K562 (cell line): ENCODE measurements around the gene SLC52A1. TPM values are rescaled to one million over a fixed set of nuclear protein-coding genes. Genes with fewer than 3 reads are reported as not detected.

ENCODE experiments used
- CHD1 ChIP-seq: fragments of 200-600 bp; sonication (generic); IDR thresholded peaks from one replicate; pipeline ENCODE4 v1.6.1; 2012; ENCODE audit warnings: mild to moderate bottlenecking, moderate library complexity, low read length, inconsistent platforms
- DACH1 ChIP-seq: fragments of 450-650 bp; IDR thresholded peaks from 2 replicates; pipeline ENCODE4 v1.6.1; 2018; ENCODE audit not compliant: partially characterized antibody
- DNMT1 ChIP-seq: fragments of 450-650 bp; IDR thresholded peaks from 2 replicates; pipeline ENCODE4 v1.6.1; 2016; ENCODE audit warnings: antibody characterized with exemption, mild to moderate bottlenecking
- JUND ChIP-seq, 2 experiments: IDR thresholded peaks; 2 replicates in 1 of 2; 3 replicates in 1 of 2; pipeline ENCODE4 v1.6.1; 2011; ENCODE audit warnings: borderline replicate concordance in 2 of 2, low read depth in 2 of 2, low read length in 2 of 2, improper control_type of control experiment in 1 of 2, missing biosample characterization in 1 of 2, missing genetic modification characterization in 1 of 2, missing genetic modification reagents in 1 of 2
- KLF6 ChIP-seq: fragments of 250-450 bp; sonication (Bioruptor Pico); IDR thresholded peaks from 2 replicates; pipeline ENCODE4 v1.4.0; 2020; ENCODE audit warnings: mild to moderate bottlenecking, moderate library complexity, borderline replicate concordance
- NR4A1 ChIP-seq, 2 experiments: fragments of 250-450 bp in 1 of 2; fragments of 450-650 bp in 1 of 2; sonication (Bioruptor Pico) in 1 of 2; IDR thresholded peaks; 2 replicates each; pipeline versions ENCODE4 v1.4.0 to v1.6.1; 2016 to 2020; ENCODE audit warnings: mild to moderate bottlenecking in 2 of 2, missing compliant biosample characterization in 1 of 2, missing genetic modification characterization in 1 of 2, moderate library complexity in 1 of 2
- SP2 ChIP-seq: IDR thresholded peaks from 2 replicates; pipeline ENCODE4 v1.6.1; 2011; ENCODE audit warnings: mild to moderate bottlenecking, low read depth, low read length, moderate library complexity; ENCODE audit not compliant: poor library complexity, severe bottlenecking; ENCODE audit errors: extremely low read depth
- THRAP3 ChIP-seq: fragments of 450-650 bp; IDR thresholded peaks from 2 replicates; pipeline ENCODE4 v1.6.1; 2016; ENCODE audit warnings: mild to moderate bottlenecking, inconsistent platforms, borderline replicate concordance
- ZZZ3 ChIP-seq: fragments of 450-650 bp; IDR thresholded peaks from 2 replicates; pipeline ENCODE4 v1.6.1; 2016; ENCODE audit warnings: antibody characterized with exemption, mild to moderate bottlenecking, moderate library complexity
- polyA plus RNA-seq, 8 experiments: library from polyadenylated mRNA; depleted of rRNA in 4 of 8; stranded (reverse) in 5 of 8; unstranded in 3 of 8; fragments of >200 nt; fragmentation: Nextera tagmentation in 2 of 8; fragmentation: Illumina TruSeq in 1 of 8; extraction: Ambion mirVana in 2 of 8; extraction: Trizol in 1 of 8; gene quantifications; 2 replicates each; pipeline versions ENCODE4 v1.2.1 to v1.2.3, GENCODE V29; 2011 to 2014; ENCODE audit warnings: inconsistent platforms in 1 of 8, missing spikeins in 1 of 8
- total RNA-seq, 7 experiments: library from RNA; depleted of rRNA in 6 of 7; stranded (reverse); fragments of >200 nt in 6 of 7; fragmentation: Illumina TruSeq in 2 of 7; extraction: Trizol in 2 of 7; gene quantifications; 2 replicates each; pipeline versions ENCODE4 v1.2.1 to v1.2.3, GENCODE V29; 2011 to 2021; ENCODE audit warnings: low replicate concordance in 1 of 7
- TF ChIP-seq, protein P1 (sequence below): sonication (generic); formaldehyde crosslinking; IDR thresholded peaks from 2 replicates; pipeline ENCODE4 v1.8.1; 2023; ENCODE audit warnings: mild to moderate bottlenecking, missing genetic modification reagents, moderate library complexity
- TF ChIP-seq, protein P2 (sequence below): fragments of 150-350 bp; conservative IDR thresholded peaks from 2 replicates; pipeline ENCODE4 v1.6.1; 2014; ENCODE audit warnings: low read length
- TF ChIP-seq, protein P3 (sequence below): fragments of 250-450 bp; sonication (Bioruptor Pico); IDR thresholded peaks from 2 replicates; pipeline ENCODE4 v1.8.0; 2022; ENCODE audit warnings: inconsistent platforms, mild to moderate bottlenecking, moderate library complexity, borderline replicate concordance
- TF ChIP-seq, protein P4 (sequence below): IDR thresholded peaks from 2 replicates; pipeline ENCODE4 v1.6.1; 2011; ENCODE audit warnings: borderline replicate concordance, low read depth, mild to moderate bottlenecking, moderate library complexity, low read length; ENCODE audit not compliant: insufficient read depth, poor library complexity, severe bottlenecking
- TF ChIP-seq, protein P5 (sequence below), 3 experiments: IDR thresholded peaks in 2 of 3; conservative IDR thresholded peaks in 1 of 3; 2 replicates each; pipeline ENCODE4 v1.5.1; 2011 to 2012; ENCODE audit warnings: low read length in 3 of 3, mild to moderate bottlenecking in 3 of 3, control low read depth in 2 of 3, improper control_type of control experiment in 1 of 3, inconsistent platforms in 1 of 3, low read depth in 1 of 3, mixed read lengths in 1 of 3, moderate library complexity in 1 of 3; ENCODE audit not compliant: insufficient read depth in 2 of 3

Gene SLC52A1
- total and polyA plus RNA-seq, 9 of the 15 experiments (the other 6 are each of a cell fraction or from before 2014, with no cell fraction given) = 0.04 TPM; not detected in 8

DNA sequence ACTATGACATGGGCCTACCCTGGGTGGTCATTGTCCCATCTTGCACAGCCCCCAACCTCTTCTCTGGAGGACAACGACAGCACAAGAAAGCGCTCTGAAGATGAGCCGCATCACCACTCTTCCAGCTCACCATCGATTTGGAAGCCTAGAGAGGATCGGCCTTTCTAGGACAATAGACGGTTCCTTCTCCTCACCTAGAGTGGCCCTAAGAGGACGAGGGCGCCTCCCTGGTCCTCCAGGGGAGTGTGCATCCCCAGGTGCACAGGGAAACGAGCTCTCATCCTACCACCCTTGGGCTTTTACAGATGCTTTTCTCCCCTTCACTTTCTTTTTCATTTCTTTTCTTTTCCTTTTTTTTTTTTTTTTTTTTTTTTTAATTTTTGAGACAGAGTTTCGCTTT lies 20.3 kb upstream of the SLC52A1 start (continued):
- TF ChIP-seq, protein P1, sequence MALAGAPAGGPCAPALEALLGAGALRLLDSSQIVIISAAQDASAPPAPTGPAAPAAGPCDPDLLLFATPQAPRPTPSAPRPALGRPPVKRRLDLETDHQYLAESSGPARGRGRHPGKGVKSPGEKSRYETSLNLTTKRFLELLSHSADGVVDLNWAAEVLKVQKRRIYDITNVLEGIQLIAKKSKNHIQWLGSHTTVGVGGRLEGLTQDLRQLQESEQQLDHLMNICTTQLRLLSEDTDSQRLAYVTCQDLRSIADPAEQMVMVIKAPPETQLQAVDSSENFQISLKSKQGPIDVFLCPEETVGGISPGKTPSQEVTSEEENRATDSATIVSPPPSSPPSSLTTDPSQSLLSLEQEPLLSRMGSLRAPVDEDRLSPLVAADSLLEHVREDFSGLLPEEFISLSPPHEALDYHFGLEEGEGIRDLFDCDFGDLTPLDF (CRISPR knock-in tag) = no peak
- TF ChIP-seq SP2 (peak; percentile 96), JUND (IDR thresholded peaks at IDR 0.05; ENCODE audit: borderline replicate concordance, low read depth, low read length) (0 out of 2 replicates have a peak, but pooled peaks have one; percentile 12), JUND (tag; IDR thresholded peaks at IDR 0.05; ENCODE audit: borderline replicate concordance, low read depth, low read length) (no peak), CHD1 (no peak), DNMT1 (no peak), THRAP3 (no peak), DACH1 (no peak), NR4A1 (CRISPR knock-in tag; IDR thresholded peaks at IDR 0.05) (no peak), NR4A1 (tag; IDR thresholded peaks at IDR 0.05) (no peak), KLF6 (CRISPR knock-in tag) (no peak), ZZZ3 (no peak)
- TF ChIP-seq, protein P2, sequence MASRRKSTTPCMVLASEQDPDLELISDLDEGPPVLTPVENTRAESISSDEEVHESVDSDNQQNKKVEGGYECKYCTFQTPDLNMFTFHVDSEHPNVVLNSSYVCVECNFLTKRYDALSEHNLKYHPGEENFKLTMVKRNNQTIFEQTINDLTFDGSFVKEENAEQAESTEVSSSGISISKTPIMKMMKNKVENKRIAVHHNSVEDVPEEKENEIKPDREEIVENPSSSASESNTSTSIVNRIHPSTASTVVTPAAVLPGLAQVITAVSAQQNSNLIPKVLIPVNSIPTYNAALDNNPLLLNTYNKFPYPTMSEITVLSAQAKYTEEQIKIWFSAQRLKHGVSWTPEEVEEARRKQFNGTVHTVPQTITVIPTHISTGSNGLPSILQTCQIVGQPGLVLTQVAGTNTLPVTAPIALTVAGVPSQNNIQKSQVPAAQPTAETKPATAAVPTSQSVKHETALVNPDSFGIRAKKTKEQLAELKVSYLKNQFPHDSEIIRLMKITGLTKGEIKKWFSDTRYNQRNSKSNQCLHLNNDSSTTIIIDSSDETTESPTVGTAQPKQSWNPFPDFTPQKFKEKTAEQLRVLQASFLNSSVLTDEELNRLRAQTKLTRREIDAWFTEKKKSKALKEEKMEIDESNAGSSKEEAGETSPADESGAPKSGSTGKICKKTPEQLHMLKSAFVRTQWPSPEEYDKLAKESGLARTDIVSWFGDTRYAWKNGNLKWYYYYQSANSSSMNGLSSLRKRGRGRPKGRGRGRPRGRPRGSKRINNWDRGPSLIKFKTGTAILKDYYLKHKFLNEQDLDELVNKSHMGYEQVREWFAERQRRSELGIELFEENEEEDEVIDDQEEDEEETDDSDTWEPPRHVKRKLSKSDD = no peak
- TF ChIP-seq, protein P3, sequence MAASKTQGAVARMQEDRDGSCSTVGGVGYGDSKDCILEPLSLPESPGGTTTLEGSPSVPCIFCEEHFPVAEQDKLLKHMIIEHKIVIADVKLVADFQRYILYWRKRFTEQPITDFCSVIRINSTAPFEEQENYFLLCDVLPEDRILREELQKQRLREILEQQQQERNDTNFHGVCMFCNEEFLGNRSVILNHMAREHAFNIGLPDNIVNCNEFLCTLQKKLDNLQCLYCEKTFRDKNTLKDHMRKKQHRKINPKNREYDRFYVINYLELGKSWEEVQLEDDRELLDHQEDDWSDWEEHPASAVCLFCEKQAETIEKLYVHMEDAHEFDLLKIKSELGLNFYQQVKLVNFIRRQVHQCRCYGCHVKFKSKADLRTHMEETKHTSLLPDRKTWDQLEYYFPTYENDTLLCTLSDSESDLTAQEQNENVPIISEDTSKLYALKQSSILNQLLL (CRISPR knock-in tag) = no peak
- TF ChIP-seq, protein P4, sequence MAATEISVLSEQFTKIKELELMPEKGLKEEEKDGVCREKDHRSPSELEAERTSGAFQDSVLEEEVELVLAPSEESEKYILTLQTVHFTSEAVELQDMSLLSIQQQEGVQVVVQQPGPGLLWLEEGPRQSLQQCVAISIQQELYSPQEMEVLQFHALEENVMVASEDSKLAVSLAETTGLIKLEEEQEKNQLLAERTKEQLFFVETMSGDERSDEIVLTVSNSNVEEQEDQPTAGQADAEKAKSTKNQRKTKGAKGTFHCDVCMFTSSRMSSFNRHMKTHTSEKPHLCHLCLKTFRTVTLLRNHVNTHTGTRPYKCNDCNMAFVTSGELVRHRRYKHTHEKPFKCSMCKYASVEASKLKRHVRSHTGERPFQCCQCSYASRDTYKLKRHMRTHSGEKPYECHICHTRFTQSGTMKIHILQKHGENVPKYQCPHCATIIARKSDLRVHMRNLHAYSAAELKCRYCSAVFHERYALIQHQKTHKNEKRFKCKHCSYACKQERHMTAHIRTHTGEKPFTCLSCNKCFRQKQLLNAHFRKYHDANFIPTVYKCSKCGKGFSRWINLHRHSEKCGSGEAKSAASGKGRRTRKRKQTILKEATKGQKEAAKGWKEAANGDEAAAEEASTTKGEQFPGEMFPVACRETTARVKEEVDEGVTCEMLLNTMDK = peak; percentile 61
- TF ChIP-seq, protein P5, sequence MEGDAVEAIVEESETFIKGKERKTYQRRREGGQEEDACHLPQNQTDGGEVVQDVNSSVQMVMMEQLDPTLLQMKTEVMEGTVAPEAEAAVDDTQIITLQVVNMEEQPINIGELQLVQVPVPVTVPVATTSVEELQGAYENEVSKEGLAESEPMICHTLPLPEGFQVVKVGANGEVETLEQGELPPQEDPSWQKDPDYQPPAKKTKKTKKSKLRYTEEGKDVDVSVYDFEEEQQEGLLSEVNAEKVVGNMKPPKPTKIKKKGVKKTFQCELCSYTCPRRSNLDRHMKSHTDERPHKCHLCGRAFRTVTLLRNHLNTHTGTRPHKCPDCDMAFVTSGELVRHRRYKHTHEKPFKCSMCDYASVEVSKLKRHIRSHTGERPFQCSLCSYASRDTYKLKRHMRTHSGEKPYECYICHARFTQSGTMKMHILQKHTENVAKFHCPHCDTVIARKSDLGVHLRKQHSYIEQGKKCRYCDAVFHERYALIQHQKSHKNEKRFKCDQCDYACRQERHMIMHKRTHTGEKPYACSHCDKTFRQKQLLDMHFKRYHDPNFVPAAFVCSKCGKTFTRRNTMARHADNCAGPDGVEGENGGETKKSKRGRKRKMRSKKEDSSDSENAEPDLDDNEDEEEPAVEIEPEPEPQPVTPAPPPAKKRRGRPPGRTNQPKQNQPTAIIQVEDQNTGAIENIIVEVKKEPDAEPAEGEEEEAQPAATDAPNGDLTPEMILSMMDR (IDR thresholded peaks at IDR 0.05 in 2 of 3, conservative IDR thresholded peaks at IDR 0.05 in 1 of 3; ENCODE audit: insufficient read depth in 2 of 3, low read depth in 1 of 3, low read length in 3 of 3) = peak; percentile 42 to 46 (median 44); a peak in 5 of 6 replicates
